Metanephros (tissue), 1 donor: ENCODE data around the gene PCDHGA1. TPM values are rescaled to one million over a fixed set of nuclear protein-coding genes. Genes with fewer than 3 reads are reported as not detected.

Experiments
- total RNA-seq: library from RNA; depleted of rRNA; stranded (reverse); fragments of >200 nt; gene quantifications from one replicate; pipeline ENCODE4 v1.2.3, GENCODE V29; 2014

The PCDHGA1 gene
- 1.1 TPM for total RNA-seq

GRCh38 chr5:141330299-141331080 is at the start of gene PCDHGA1:
Gene PCDHGA1, plus strand, starts transcription at chr5:141330514.

GRCh38 chr5:141303756-141304155 is 26.6 kb upstream of the PCDHGA1 start, which contains the start of gene SLC25A2:
Gene SLC25A2, minus strand, starts transcription at chr5:141304049. Its CDS starts 184 bp downstream, at chr5:141303865.

GRCh38 chr5:141320225-141321169 is 9.8 kb upstream of the PCDHGA1 start, which contains the start of gene TAF7:
Gene TAF7, minus strand, starts transcription at chr5:141320784. Its CDS starts 740 bp downstream, at chr5:141320044.

GRCh38 chr5:141338538-141339306 is 8.4 kb downstream of the PCDHGA1 start, which contains the start of gene PCDHGA2:
Gene PCDHGA2, plus strand, starts transcription at chr5:141338760.

GRCh38 chr5:141343242-141343952 is 13.1 kb downstream of the PCDHGA1 start, which contains the start of gene PCDHGA3:
Gene PCDHGA3, plus strand, starts transcription at chr5:141343829. Its CDS starts 205 bp downstream, at chr5:141344034.

GRCh38 chr5:141349917-141350619 is 19.8 kb downstream of the PCDHGA1 start, which contains the start of gene PCDHGB1:
Gene PCDHGB1, plus strand, starts transcription at chr5:141350099. Its CDS starts 162 bp downstream, at chr5:141350261.

GRCh38 chr5:141354900-141355469 is 24.7 kb downstream of the PCDHGA1 start, which contains the start of gene PCDHGA4:
Gene PCDHGA4, plus strand, starts transcription at chr5:141355021. Its CDS starts 87 bp downstream, at chr5:141355108.

GRCh38 chr5:141359790-141360426 is 29.6 kb downstream of the PCDHGA1 start, which contains the start of gene PCDHGB2:
Gene PCDHGB2, plus strand, starts transcription at chr5:141359994. Its CDS starts 142 bp downstream, at chr5:141360136.

GRCh38 chr5:141363952-141364660 is 33.8 kb downstream of the PCDHGA1 start, which contains the start of gene PCDHGA5:
Gene PCDHGA5, plus strand, starts transcription at chr5:141364162. Its CDS starts 169 bp downstream, at chr5:141364331.

GRCh38 chr5:141369994-141370848 is 39.9 kb downstream of the PCDHGA1 start, which contains the start of gene PCDHGB3:
Gene PCDHGB3, plus strand, starts transcription at chr5:141370242. Its CDS starts 153 bp downstream, at chr5:141370395.

GRCh38 chr5:141373673-141374317 is 43.5 kb downstream of the PCDHGA1 start, which contains the start of gene PCDHGA6:
Gene PCDHGA6, plus strand, starts transcription at chr5:141373891. Its CDS starts 193 bp downstream, at chr5:141374084.

GRCh38 chr5:141382469-141383294 is 52.4 kb downstream of the PCDHGA1 start, which contains the start of gene PCDHGA7:
Gene PCDHGA7, plus strand, starts transcription at chr5:141382742. Its CDS starts 158 bp downstream, at chr5:141382900.

GRCh38 chr5:141387557-141388311 is 57.4 kb downstream of the PCDHGA1 start, which contains the start of gene PCDHGB4:
Gene PCDHGB4, plus strand, starts transcription at chr5:141387698. Its CDS starts 187 bp downstream, at chr5:141387885.

GRCh38 chr5:141392429-141393198 is 62.3 kb downstream of the PCDHGA1 start, which contains the start of gene PCDHGA8:
Gene PCDHGA8, plus strand, starts transcription at chr5:141392633. Its CDS starts 181 bp downstream, at chr5:141392814.

